HG03159 (cell line): ENCODE data around the gene WNK1.
"Not testable (repeated sequence)": the region's sequence is repeated elsewhere in the genome, so short reads cannot be mapped to it uniquely, and the experiment has no call there.

ENCODE experiments used
- ATAC-seq: cut with Tn5 transposase; IDR thresholded peaks from one replicate; pipeline ENCODE4 v1.9.1; 2021; ENCODE audit warnings: mild to moderate bottlenecking, moderate library complexity; ENCODE audit not compliant: unreplicated experiment

The WNK1 gene

GRCh38 chr12:810671-811415 lies 58.5 kb downstream of the WNK1 start:
- no peak for ATAC-seq

- ATAC-seq: no peak
Measured at GRCh38 chr12:812950-813349, 60.6 kb downstream of the WNK1 start.

GRCh38 chr12:817456-817855 lies 65.1 kb downstream of the WNK1 start:
- not testable (repeated sequence) for ATAC-seq

GRCh38 chr12:817941-818600 lies 65.7 kb downstream of the WNK1 start:
- ATAC-seq: no peak

- no peak for ATAC-seq
Measured at GRCh38 chr12:818733-819132, 66.4 kb downstream of the WNK1 start.

- ATAC-seq: no peak
Measured at GRCh38 chr12:820336-820735, 68.0 kb downstream of the WNK1 start.

GRCh38 chr12:823028-823698 lies 70.8 kb downstream of the WNK1 start:
- ATAC-seq: peak; percentile 82

GRCh38 chr12:826331-826730 lies 74.0 kb downstream of the WNK1 start:
- ATAC-seq: no peak

- ATAC-seq: no peak
Measured at GRCh38 chr12:828726-829395, 76.5 kb downstream of the WNK1 start.

GRCh38 chr12:830111-830867 lies 77.9 kb downstream of the WNK1 start:
- no peak for ATAC-seq

GRCh38 chr12:835754-836518 lies 83.6 kb downstream of the WNK1 start:
- no peak for ATAC-seq

- ATAC-seq: no peak
Measured at GRCh38 chr12:836952-837351, 84.6 kb downstream of the WNK1 start.

GRCh38 chr12:837548-837947 lies 85.2 kb downstream of the WNK1 start:
- no peak for ATAC-seq

- ATAC-seq: no peak
Measured at GRCh38 chr12:843609-844008, 91.2 kb downstream of the WNK1 start.

- ATAC-seq: no peak
Measured at GRCh38 chr12:846421-846820, 94.0 kb downstream of the WNK1 start.

GRCh38 chr12:848173-848865 lies 95.9 kb downstream of the WNK1 start:
- no peak for ATAC-seq

- no peak for ATAC-seq
Measured at GRCh38 chr12:848882-849527, 96.6 kb downstream of the WNK1 start.

- ATAC-seq: not testable (repeated sequence)
Measured at GRCh38 chr12:849733-850437, 97.5 kb downstream of the WNK1 start.
